ENCODE results near the gene SUMO3.
A peak's percentile ranks its signal among the peaks of the same experiment; 100 is the strongest.

Gene SUMO3

GRCh38 chr21:44817914-44818639, at the start of gene SUMO3:
SUMO3 (minus strand) TSS chr21:44818062; CDS start chr21:44817968, 94 bp downstream.
- Mint-ChIP-seq H3K36me3 (no peaks in the 10 kb centered on the region), H3K4me3 (peak within 1 kb of the TSS; percentile 65), H3K27me3 (no peaks in the 10 kb centered on the region), H3K4me1 (peaks cover 19% of the 10 kb centered on the region), H3K27ac (peak within 1 kb of the TSS; percentile 8), H3K9me3 (peaks cover 5% of the 10 kb centered on the region)

GRCh38 chr21:44867464-44867863, 49.6 kb upstream of the SUMO3 start:
- peak overlapping the region; percentile 70 for H3K4me3 Mint-ChIP-seq
- peaks cover 2% of the 10 kb centered on the region for H3K36me3 Mint-ChIP-seq
- peak overlapping the region; percentile 98 for H3K27ac Mint-ChIP-seq
- peaks cover 86% of the 10 kb centered on the region for H3K4me1 Mint-ChIP-seq
- no peaks in the 10 kb centered on the region for H3K27me3 Mint-ChIP-seq
- H3K9me3 Mint-ChIP-seq: no peaks in the 10 kb centered on the region

DNA sequence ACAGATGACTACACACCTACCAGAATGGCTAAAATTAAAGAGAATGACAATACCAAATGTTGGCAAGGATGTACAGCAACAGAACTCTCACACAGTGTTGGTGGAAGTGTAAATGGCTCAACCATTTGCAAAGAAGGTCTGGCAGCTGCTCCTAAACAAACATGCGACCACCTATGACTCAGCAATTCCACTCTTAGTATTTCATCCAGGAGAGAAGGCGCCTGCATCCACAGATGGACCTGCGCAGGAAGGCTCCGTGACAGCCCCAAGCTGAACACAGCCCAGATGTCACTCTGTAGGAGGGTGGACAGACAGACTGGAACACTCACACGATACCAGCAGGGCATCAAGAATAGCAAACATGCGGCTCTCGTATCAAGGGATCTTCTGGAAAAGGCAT, 48.9 kb upstream of the SUMO3 start:
- Mint-ChIP-seq H3K4me3 (peak overlapping the region; percentile 70), H3K4me1 (peaks cover 82% of the 10 kb centered on the region), H3K36me3 (peaks cover 2% of the 10 kb centered on the region), H3K9me3 (no peaks in the 10 kb centered on the region), H3K27me3 (no peaks in the 10 kb centered on the region), H3K27ac (peak overlapping the region; percentile 98)

GRCh38 chr21:44865561-44866280, 47.9 kb upstream of the SUMO3 start:
- H3K4me3 Mint-ChIP-seq: peak overlapping the region; percentile 54

DNA sequence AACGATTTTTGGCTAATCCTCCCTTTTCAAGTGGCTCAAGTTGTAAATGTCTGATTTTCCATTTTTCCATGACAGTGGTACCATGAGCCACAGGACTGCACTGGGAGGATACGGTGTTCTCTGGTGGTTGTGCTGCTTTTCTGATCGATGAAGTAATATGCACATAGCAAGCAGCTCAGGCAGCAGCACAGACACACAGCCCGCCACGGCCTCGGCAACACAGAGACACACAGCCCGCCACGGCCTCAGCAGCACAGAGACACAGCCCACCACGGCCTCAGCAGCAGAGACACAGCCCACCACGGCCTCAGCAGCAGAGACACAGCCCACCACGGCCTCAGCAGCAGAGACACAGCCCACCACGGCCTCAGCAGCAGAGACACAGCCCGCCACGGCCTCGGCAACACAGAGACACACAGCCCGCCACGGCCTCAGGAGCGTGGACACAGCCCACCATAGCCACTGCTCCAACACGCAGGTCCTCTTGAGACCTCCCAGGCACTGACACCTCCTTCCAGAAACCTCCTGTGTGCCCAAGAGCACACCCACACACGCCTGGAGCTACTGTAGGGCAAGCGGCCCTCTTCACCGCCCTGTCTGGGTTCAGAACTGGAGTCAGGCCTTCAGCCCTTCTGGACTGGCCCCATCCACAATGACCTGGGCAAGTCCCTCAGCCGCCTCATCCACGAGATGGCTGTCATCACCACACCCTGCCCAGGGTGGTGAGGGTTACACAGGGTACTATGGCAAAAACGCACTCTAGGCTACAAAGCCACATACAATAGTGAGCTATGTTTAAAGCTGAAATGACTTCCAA, 45.2 kb upstream of the SUMO3 start:
- Mint-ChIP-seq H3K4me1 (peaks cover 60% of the 10 kb centered on the region), H3K4me3 (no peak overlapping the region), H3K27ac (no peak overlapping the region)

More at GRCh38 chr21:44865561-44866280, 47.9 kb upstream of the SUMO3 start:
- H3K27me3 Mint-ChIP-seq: no peaks in the 10 kb centered on the region
- peaks cover 81% of the 10 kb centered on the region for H3K4me1 Mint-ChIP-seq
- H3K27ac Mint-ChIP-seq: peak overlapping the region; percentile 81
- peaks cover 2% of the 10 kb centered on the region for H3K36me3 Mint-ChIP-seq
- H3K9me3 Mint-ChIP-seq: no peaks in the 10 kb centered on the region

DNA sequence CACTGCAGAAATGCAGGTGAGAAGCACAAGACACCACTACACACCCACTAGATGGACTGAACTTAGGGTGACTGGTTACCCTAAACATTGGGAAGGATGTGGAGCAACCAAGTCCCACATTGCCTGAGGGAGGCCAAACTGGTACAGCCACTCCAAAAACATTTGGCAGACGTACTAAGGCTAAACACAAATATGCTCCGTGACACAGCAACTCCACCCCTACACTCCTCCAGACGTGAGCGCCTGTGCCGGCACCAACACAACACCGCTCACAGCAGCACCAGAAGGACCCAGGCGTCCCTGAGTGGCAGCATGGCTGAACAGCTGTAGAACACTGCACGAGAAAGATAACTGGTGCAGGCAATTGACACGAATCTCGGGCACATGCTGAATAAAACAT, 40.9 kb upstream of the SUMO3 start:
- no peak overlapping the region for H3K4me3 Mint-ChIP-seq
- no peak overlapping the region for H3K27ac Mint-ChIP-seq
- H3K4me1 Mint-ChIP-seq: peaks cover 39% of the 10 kb centered on the region
- no peaks in the 10 kb centered on the region for H3K9me3 Mint-ChIP-seq
- H3K36me3 Mint-ChIP-seq: peaks cover 5% of the 10 kb centered on the region
- no peaks in the 10 kb centered on the region for H3K27me3 Mint-ChIP-seq

More for the DNA sequence above, 45.2 kb upstream of the SUMO3 start:
- Mint-ChIP-seq H3K27me3 (no peaks in the 10 kb centered on the region), H3K9me3 (no peaks in the 10 kb centered on the region), H3K36me3 (peaks cover 2% of the 10 kb centered on the region)

- Mint-ChIP-seq H3K27ac (no peak overlapping the region), H3K9me3 (no peaks in the 10 kb centered on the region), H3K36me3 (peaks cover 5% of the 10 kb centered on the region), H3K27me3 (no peaks in the 10 kb centered on the region), H3K4me3 (no peak overlapping the region), H3K4me1 (peaks cover 39% of the 10 kb centered on the region)
Measured at GRCh38 chr21:44858291-44858690, 40.4 kb upstream of the SUMO3 start.

GRCh38 chr21:44857127-44857892, 39.4 kb upstream of the SUMO3 start:
- H3K27me3 Mint-ChIP-seq: no peaks in the 10 kb centered on the region
- H3K9me3 Mint-ChIP-seq: no peaks in the 10 kb centered on the region
- no peak overlapping the region for H3K4me3 Mint-ChIP-seq
- H3K27ac Mint-ChIP-seq: no peak overlapping the region
- H3K4me1 Mint-ChIP-seq: peaks cover 47% of the 10 kb centered on the region
- H3K36me3 Mint-ChIP-seq: peaks cover 5% of the 10 kb centered on the region

GRCh38 chr21:44856131-44856530, 38.3 kb upstream of the SUMO3 start:
- no peaks in the 10 kb centered on the region for H3K27me3 Mint-ChIP-seq
- peak overlapping the region; percentile 41 for H3K27ac Mint-ChIP-seq
- peaks cover 50% of the 10 kb centered on the region for H3K4me1 Mint-ChIP-seq
- no peaks in the 10 kb centered on the region for H3K9me3 Mint-ChIP-seq
- H3K36me3 Mint-ChIP-seq: peaks cover 5% of the 10 kb centered on the region
- H3K4me3 Mint-ChIP-seq: no peak overlapping the region

GRCh38 chr21:44855572-44855971, 37.7 kb upstream of the SUMO3 start:
- no peaks in the 10 kb centered on the region for H3K9me3 Mint-ChIP-seq
- peaks cover 51% of the 10 kb centered on the region for H3K4me1 Mint-ChIP-seq
- H3K36me3 Mint-ChIP-seq: peaks cover 8% of the 10 kb centered on the region
- no peaks in the 10 kb centered on the region for H3K27me3 Mint-ChIP-seq
- H3K27ac Mint-ChIP-seq: no peak overlapping the region
- no peak overlapping the region for H3K4me3 Mint-ChIP-seq

DNA sequence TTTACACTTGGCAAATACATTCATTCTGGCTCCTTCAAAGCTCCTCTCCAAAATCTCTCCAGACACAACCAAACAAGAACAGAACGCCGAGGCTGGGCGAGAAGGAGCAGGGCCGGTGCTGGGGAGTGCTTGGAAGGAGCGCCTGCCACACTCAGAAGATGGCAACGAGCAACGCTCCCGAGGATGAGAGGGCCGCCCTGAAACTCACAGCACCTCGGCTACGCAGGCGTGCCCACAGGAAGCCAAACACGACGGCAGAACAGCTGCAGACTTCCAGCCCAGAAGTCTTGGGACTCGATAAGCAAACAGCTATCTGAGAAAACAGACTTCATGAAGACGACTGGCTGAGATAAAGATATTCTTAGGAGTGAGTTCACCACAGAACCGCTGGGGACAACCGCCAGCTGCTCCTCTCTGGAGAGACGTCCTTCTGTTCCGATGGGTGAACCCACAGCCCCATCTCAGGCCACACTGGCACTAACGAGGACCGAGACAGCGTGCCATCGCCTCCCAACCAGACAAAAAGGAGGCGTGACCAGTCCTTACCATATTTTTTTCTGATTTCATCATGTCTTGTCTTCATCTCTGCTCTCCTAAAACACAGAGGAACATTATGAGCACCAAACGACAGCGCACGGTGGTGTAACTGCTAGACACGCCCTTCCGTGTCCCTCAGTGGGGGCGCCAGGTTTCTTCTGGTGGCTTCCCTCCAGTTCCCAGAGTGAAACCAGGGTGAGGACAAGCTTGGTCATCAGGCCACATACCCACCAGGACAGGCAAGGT, 37.0 kb upstream of the SUMO3 start:
- no peaks in the 10 kb centered on the region for H3K27me3 Mint-ChIP-seq
- no peaks in the 10 kb centered on the region for H3K9me3 Mint-ChIP-seq
- H3K27ac Mint-ChIP-seq: peak overlapping the region; percentile 83
- peak overlapping the region; percentile 68 for H3K4me3 Mint-ChIP-seq
- peaks cover 47% of the 10 kb centered on the region for H3K4me1 Mint-ChIP-seq
- H3K36me3 Mint-ChIP-seq: peaks cover 8% of the 10 kb centered on the region

DNA sequence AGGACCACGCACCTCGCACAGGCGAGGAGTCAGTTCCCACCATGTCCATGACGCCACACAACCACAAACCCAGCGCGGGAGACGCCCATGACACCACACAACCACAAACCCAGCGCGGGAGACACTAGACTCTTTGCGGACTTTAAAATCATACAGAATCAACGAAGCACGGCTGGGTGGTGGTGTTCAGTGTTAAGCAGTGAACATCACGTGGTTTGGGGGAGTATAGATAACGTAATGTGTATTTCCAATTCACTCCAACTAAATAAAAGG, 36.5 kb upstream of the SUMO3 start:
- H3K36me3 Mint-ChIP-seq: peaks cover 8% of the 10 kb centered on the region
- H3K4me3 Mint-ChIP-seq: peak overlapping the region; percentile 68
- peaks cover 47% of the 10 kb centered on the region for H3K4me1 Mint-ChIP-seq
- peak overlapping the region; percentile 83 for H3K27ac Mint-ChIP-seq
- no peaks in the 10 kb centered on the region for H3K9me3 Mint-ChIP-seq
- H3K27me3 Mint-ChIP-seq: no peaks in the 10 kb centered on the region

GRCh38 chr21:44853601-44854390, 35.9 kb upstream of the SUMO3 start:
- Mint-ChIP-seq H3K27ac (peak overlapping the region; percentile 83), H3K27me3 (no peaks in the 10 kb centered on the region), H3K4me1 (peaks cover 47% of the 10 kb centered on the region), H3K4me3 (peak overlapping the region; percentile 39), H3K9me3 (no peaks in the 10 kb centered on the region), H3K36me3 (peaks cover 8% of the 10 kb centered on the region)
